ENCODE measurements around the gene GALNT11.

GRCh38 chr7:152136686-152137085 lies 111.2 kb downstream of the GALNT11 start:
- TF ChIP-seq JUN (IDR thresholded peaks at IDR 0.05) (no peak), RAD21 (conservative IDR thresholded peaks at IDR 0.05 in 1 of 2, IDR thresholded peaks at IDR 0.05 in 1 of 2) (no peak), MAZ (IDR thresholded peaks at IDR 0.05; ENCODE audit: borderline replicate concordance, low read depth, low read length) (no peak), CTCF (IDR thresholded peaks at IDR 0.05) (no peak), PBX3 (IDR thresholded peaks at IDR 0.05) (no peak), JUNB (IDR thresholded peaks at IDR 0.05) (no peak), RFX5 (IDR thresholded peaks at IDR 0.05) (no peak), CHD2 (IDR thresholded peaks at IDR 0.05; ENCODE audit: low read length, partially characterized antibody) (no peak), ZFP36 (IDR thresholded peaks at IDR 0.05; ENCODE audit: borderline replicate concordance, partially characterized antibody) (no peak), MYC (IDR thresholded peaks at IDR 0.05; ENCODE audit: borderline replicate concordance, low read length) (no peak)
- TF ChIP-seq, protein P1, sequence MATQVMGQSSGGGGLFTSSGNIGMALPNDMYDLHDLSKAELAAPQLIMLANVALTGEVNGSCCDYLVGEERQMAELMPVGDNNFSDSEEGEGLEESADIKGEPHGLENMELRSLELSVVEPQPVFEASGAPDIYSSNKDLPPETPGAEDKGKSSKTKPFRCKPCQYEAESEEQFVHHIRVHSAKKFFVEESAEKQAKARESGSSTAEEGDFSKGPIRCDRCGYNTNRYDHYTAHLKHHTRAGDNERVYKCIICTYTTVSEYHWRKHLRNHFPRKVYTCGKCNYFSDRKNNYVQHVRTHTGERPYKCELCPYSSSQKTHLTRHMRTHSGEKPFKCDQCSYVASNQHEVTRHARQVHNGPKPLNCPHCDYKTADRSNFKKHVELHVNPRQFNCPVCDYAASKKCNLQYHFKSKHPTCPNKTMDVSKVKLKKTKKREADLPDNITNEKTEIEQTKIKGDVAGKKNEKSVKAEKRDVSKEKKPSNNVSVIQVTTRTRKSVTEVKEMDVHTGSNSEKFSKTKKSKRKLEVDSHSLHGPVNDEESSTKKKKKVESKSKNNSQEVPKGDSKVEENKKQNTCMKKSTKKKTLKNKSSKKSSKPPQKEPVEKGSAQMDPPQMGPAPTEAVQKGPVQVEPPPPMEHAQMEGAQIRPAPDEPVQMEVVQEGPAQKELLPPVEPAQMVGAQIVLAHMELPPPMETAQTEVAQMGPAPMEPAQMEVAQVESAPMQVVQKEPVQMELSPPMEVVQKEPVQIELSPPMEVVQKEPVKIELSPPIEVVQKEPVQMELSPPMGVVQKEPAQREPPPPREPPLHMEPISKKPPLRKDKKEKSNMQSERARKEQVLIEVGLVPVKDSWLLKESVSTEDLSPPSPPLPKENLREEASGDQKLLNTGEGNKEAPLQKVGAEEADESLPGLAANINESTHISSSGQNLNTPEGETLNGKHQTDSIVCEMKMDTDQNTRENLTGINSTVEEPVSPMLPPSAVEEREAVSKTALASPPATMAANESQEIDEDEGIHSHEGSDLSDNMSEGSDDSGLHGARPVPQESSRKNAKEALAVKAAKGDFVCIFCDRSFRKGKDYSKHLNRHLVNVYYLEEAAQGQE (IDR thresholded peaks at IDR 0.05) = no peak

All from A549 (cell line).